Psoas muscle (tissue), 8 donors: ENCODE measurements around the gene BICD1. TPM values are rescaled to one million over a fixed set of nuclear protein-coding genes. Genes with fewer than 3 reads are reported as not detected.
"Not testable (repeated sequence)": the region's sequence is repeated elsewhere in the genome, so short reads cannot be mapped to it uniquely, and the experiment has no call there.

Experiments
- ATAC-seq, 4 donors: fragments of 200-7000 bp; cut with Tn5 transposase; one replicate each; pipeline ENCODE4 v1.9.1; 2020; ENCODE audit warnings: moderate library complexity in 3 of 4, mild to moderate bottlenecking in 2 of 4
- DNase-seq, 2 donors: peaks; one replicate each; pipeline ENCODE4 v3.0.0-alpha.2; 2020
- H3K27ac ChIP-seq: fragments of 200-600 bp; one replicate; pipeline ENCODE4 v1.8.0; 2022
- H3K27me3 ChIP-seq, 3 donors: fragments of 200-600 bp in 1 of 3; one replicate each; pipeline versions ENCODE4 v1.6.1 to v1.8.0; 2013 to 2022; ENCODE audit warnings: low read length in 2 of 3, mild to moderate bottlenecking in 2 of 3, moderate library complexity in 1 of 3; ENCODE audit not compliant: insufficient read depth in 3 of 3
- H3K36me3 ChIP-seq, 2 donors: fragments of 200-600 bp in 1 of 2; one replicate each; pipeline versions ENCODE4 v1.6.1 to v1.8.0; 2013 to 2022; ENCODE audit warnings: low read depth in 1 of 2, mild to moderate bottlenecking in 1 of 2, moderate library complexity in 1 of 2; ENCODE audit not compliant: insufficient read depth in 1 of 2
- H3K4me1 ChIP-seq: fragments of 200-600 bp; one replicate; pipeline ENCODE4 v1.8.0; 2022
- H3K4me3 ChIP-seq: fragments of 200-600 bp; one replicate; pipeline ENCODE4 v1.8.0; 2022; ENCODE audit warnings: mild to moderate bottlenecking
- H3K9me3 ChIP-seq: fragments of 200-600 bp; one replicate; pipeline ENCODE4 v1.8.0; 2022
- CTCF ChIP-seq: fragments of 200-600 bp; IDR thresholded peaks from one replicate; pipeline ENCODE4 v1.8.0; 2022; ENCODE audit warnings: antibody characterized with exemption
- WGBS, 3 donors: extraction: QIAGEN DNeasy Blood & Tissue Kit; methylation state at CpG; one replicate each; pipeline versions ENCODE4 v1.1.6 to v1.1.7; 2013; 5-methylcytosine and 5-hydroxymethylcytosine counted together
- intact Hi-C, 2 donors: fragments of 100-400 bp; cut with DNase I; formaldehyde crosslinking; loops; one replicate each; pipeline versions ENCODE4 v1.11.0 to v1.14.2; 2022
- polyA plus RNA-seq, 3 donors: library from polyadenylated mRNA; stranded (reverse); fragments of 200-250 nt; gene quantifications; one replicate each; pipeline ENCODE4 v1.2.3, GENCODE V29; 2013
- total RNA-seq, 4 donors: library from RNA; stranded (reverse); fragmentation: NEBNext Ultra II Directional in 2 of 4; extraction: Animal tissue kit (Norgen Biotek cat#: 25700) in 2 of 4; gene quantifications; one replicate each; pipeline versions ENCODE4 v1.2.1 to v1.2.4, GENCODE V29; 2021 to 2023
- donor health status: healthy with polysubstance abuse.
- donor health status: DM: no; HTN: no; CAD: no; lungs with moderate emphysema.
- donor health status: Bipolar disorder and iron deficiency.
- donor health status: healthy.
- donor health status: DM: yes; HTN: yes; CAD: no.
- donor health status: DM: no; HTN: no; CAD: no.
- donor health status: DM: no; HTN: no; CAD: no.
- donor health status: DM: yes; HTN: yes; CAD: no.

BICD1 gene
- total and polyA plus RNA-seq, 7 donors, result 0.55 to 9.8 (median 2.8) TPM

GRCh38 chr12:32272465-32272864 is 165.8 kb downstream of the BICD1 start:
- Histone ChIP-seq H3K9me3 (no peaks in the 10 kb centered on the region), H3K27ac (no peak overlapping the region), H3K27me3 (no peaks in the 10 kb centered on the region), H3K4me3 (no peak overlapping the region), H3K4me1 (no peaks in the 10 kb centered on the region), H3K36me3 (no peaks in the 10 kb centered on the region)
- DNase-seq, result no peak
- TF ChIP-seq CTCF, result no peak
- intact Hi-C loops, result no loop called here
- WGBS, 3 donors, result 95 to 97% (median 97%) methylated on average over 2 of the region's 2 CpGs
- ATAC-seq, result no peak

GRCh38 chr12:32273063-32273522 is 166.4 kb downstream of the BICD1 start:
- 76 to 81% (median 78%) methylated on average over 4 of the region's 4 CpGs for WGBS, 3 donors
- no peak overlapping the region for H3K4me3 ChIP-seq
- H3K27me3 ChIP-seq, result no peaks in the 10 kb centered on the region
- H3K27ac ChIP-seq, result no peak overlapping the region
- no peaks in the 10 kb centered on the region for H3K9me3 ChIP-seq
- no peaks in the 10 kb centered on the region for H3K36me3 ChIP-seq
- no peaks in the 10 kb centered on the region for H3K4me1 ChIP-seq
- no peak for TF ChIP-seq CTCF
- intact Hi-C loops, result no loop called here
- ATAC-seq, result no peak
- DNase-seq, result no peak

GRCh38 chr12:32273712-32274111 is 167.1 kb downstream of the BICD1 start:
- H3K4me1 ChIP-seq, result no peaks in the 10 kb centered on the region
- H3K27me3 ChIP-seq, result no peaks in the 10 kb centered on the region
- no peak overlapping the region for H3K4me3 ChIP-seq
- H3K9me3 ChIP-seq, result no peaks in the 10 kb centered on the region
- DNase-seq, result no peak
- 70 to 82% (median 75%) methylated on average over 7 of the region's 7 CpGs for WGBS, 3 donors
- TF ChIP-seq CTCF, result no peak
- ATAC-seq, result no peak
- intact Hi-C loops, result no loop called here
- H3K27ac ChIP-seq, result no peak overlapping the region
- H3K36me3 ChIP-seq, result no peaks in the 10 kb centered on the region

- H3K4me3 ChIP-seq, result no peak overlapping the region
- no peaks in the 10 kb centered on the region for H3K4me1 ChIP-seq
- intact Hi-C loops, result no loop called here
- H3K36me3 ChIP-seq, result no peaks in the 10 kb centered on the region
- WGBS, 3 donors, result 68 to 97% (median 97%) methylated on average over 2 of the region's 2 CpGs
- no peak for DNase-seq
- TF ChIP-seq CTCF, result no peak
- no peak overlapping the region for H3K27ac ChIP-seq
- ATAC-seq, result no peak
- no peaks in the 10 kb centered on the region for H3K9me3 ChIP-seq
- H3K27me3 ChIP-seq, result no peaks in the 10 kb centered on the region
Measured at GRCh38 chr12:32274665-32275064, 168.0 kb downstream of the BICD1 start.

- 91 to 95% (median 91%) methylated on average over 15 to 17 of the region's 17 CpGs for WGBS, 3 donors
Measured at GRCh38 chr12:32275520-32275919, 168.9 kb downstream of the BICD1 start.

More at GRCh38 chr12:32275520-32275919, 168.9 kb downstream of the BICD1 start:
- DNase-seq, H3K27ac ChIP-seq, H3K9me3 ChIP-seq, H3K36me3 ChIP-seq, intact Hi-C loops, H3K4me1 ChIP-seq, H3K4me3 ChIP-seq, H3K27me3 ChIP-seq, ATAC-seq: not testable (repeated sequence)
